Measurements from ENCODE around the gene SUV39H1. TPM values are rescaled to one million over a fixed set of nuclear protein-coding genes. Genes with fewer than 3 reads are reported as not detected.

Gene SUV39H1
- total and polyA plus RNA-seq, 2 donors (not counting 1 experiment from before 2014, with no cell fraction given) = 6.7 to 9.5 TPM

GRCh38 chrX:48683411-48683982 lies 13.0 kb upstream of the SUV39H1 start, which contains the start of gene WAS:
WAS (plus strand) TSS chrX:48683799; CDS start chrX:48683854, 55 bp downstream.
- Histone ChIP-seq H3K27ac (ENCODE audit: low read length in 2 of 2) (peak within 1 kb of the TSS; percentile 71 to 88), H3K9me3 (ENCODE audit: control extremely low read depth in 1 of 3, control insufficient read depth in 2 of 3, insufficient read depth in 1 of 3, low read length in 2 of 3) (no peaks in the 10 kb centered on the region), H3K79me2 (ENCODE audit: control insufficient read depth, insufficient read depth, low read length) (peaks cover 50% of the 10 kb centered on the region), H3K4me1 (ENCODE audit: control insufficient read depth in 2 of 2, insufficient read depth in 2 of 2, low read length in 2 of 2) (peaks cover 26 to 40% of the 10 kb centered on the region in 2 donors), H3K4me2 (replicated peaks; ENCODE audit: low read depth, low read length, poor library complexity, severe bottlenecking) (peak within 1 kb of the TSS; percentile 76), H4K20me1 (ENCODE audit: control insufficient read depth, insufficient read depth, low read length, poor library complexity, severe bottlenecking) (peaks cover 23% of the 10 kb centered on the region), H3K4me3 (ENCODE audit: control extremely low read depth in 1 of 5, extremely low read depth in 1 of 5, insufficient read depth in 1 of 5, low read depth in 2 of 5, low read length in 4 of 5) (peak within 1 kb of the TSS; percentile 54 to 76 (median 64)), H3K27me3 (replicated peaks in 1 of 4; ENCODE audit: control extremely low read depth in 1 of 4, control insufficient read depth in 3 of 4, insufficient read depth in 4 of 4, low read length in 3 of 4) (no peaks in the 10 kb centered on the region), H2AFZ (ENCODE audit: insufficient read depth, low read depth, low read length, poor library complexity, severe bottlenecking) (peak within 1 kb of the TSS; percentile 78), H3K36me3 (replicated peaks in 1 of 2; ENCODE audit: control extremely low read depth in 1 of 2, control insufficient read depth in 1 of 2, extremely low read depth in 1 of 2, insufficient read depth in 2 of 2, low read length in 1 of 2) (peaks cover 2 to 26% of the 10 kb centered on the region in 2 experiments), H3K9ac (ENCODE audit: low read length) (peak within 1 kb of the TSS; percentile 72)
- Mint-ChIP-seq H3K4me3 (peak within 1 kb of the TSS; percentile 87), H3K27me3 (no peaks in the 10 kb centered on the region), H3K27ac (peak within 1 kb of the TSS; percentile 95), H3K9me3 (ENCODE audit: insufficient read depth) (no peaks in the 10 kb centered on the region), H3K4me1 (peaks cover 59% of the 10 kb centered on the region)
- intact Hi-C loops (cut with micrococcal nuclease) = loop anchor here (1.0 kb wide), 1 partner anchor 13 kb away; the partner anchor contains the start of gene SUV39H1
- 0% methylated on average over 2 of the region's 13 CpGs for WGBS (ENCODE audit: insufficient coverage)
- TF ChIP-seq EZH2 (IDR thresholded peaks at IDR 0.05; ENCODE audit: borderline replicate concordance, insufficient read depth, low read depth, low read length, poor library complexity, severe bottlenecking) = no peak
- no peak for TF ChIP-seq CTCF (IDR thresholded peaks at IDR 0.05)
- ATAC-seq (ENCODE audit: low read depth) = peak; percentile 90
- CTCF ChIA-PET = interaction anchor here (0.8 to 1.7 kb wide), 4 partner anchors 12 to 257 kb away, joined by 3 to 5 read pairs (median 4); partner anchors contain the start of gene HDAC6
- DNase-seq = peak; percentile 72
- POLR2A ChIA-PET = interaction anchor here (0.8 to 1.6 kb wide), 5 partner anchors 13 to 505 kb away, joined by 3 to 7 read pairs (median 3); partner anchors contain the start of genes RBM3 and SUV39H1

GRCh38 chrX:48684134-48684533 lies 12.4 kb upstream of the SUV39H1 start:
- no peaks in the 10 kb centered on the region for H3K9me3 Mint-ChIP-seq (ENCODE audit: insufficient read depth)
- ChIA-PET POLR2A (interaction anchor here (1.3 to 1.6 kb wide), 2 partner anchors 12 to 274 kb away, joined by 4 to 7 read pairs; partner anchors contain the start of gene SUV39H1), CTCF (interaction anchor here (1.2 to 1.7 kb wide), 2 partner anchors 117 to 257 kb away, joined by 3 to 5 read pairs; partner anchors contain the start of gene HDAC6)
- intact Hi-C loops (cut with micrococcal nuclease) = no loop called here
- H3K9me3 ChIP-seq (ENCODE audit: control extremely low read depth in 1 of 3, control insufficient read depth in 2 of 3, insufficient read depth in 1 of 3, low read length in 2 of 3) = no peaks in the 10 kb centered on the region
- H3K27me3 ChIP-seq (replicated peaks in 1 of 4; ENCODE audit: control extremely low read depth in 1 of 4, control insufficient read depth in 3 of 4, insufficient read depth in 4 of 4, low read length in 3 of 4) = no peaks in the 10 kb centered on the region
- H3K4me1 ChIP-seq (ENCODE audit: control insufficient read depth in 2 of 2, insufficient read depth in 2 of 2, low read length in 2 of 2) = peaks cover 26 to 40% of the 10 kb centered on the region in 2 donors
- H3K36me3 ChIP-seq (replicated peaks in 1 of 2; ENCODE audit: control extremely low read depth in 1 of 2, control insufficient read depth in 1 of 2, extremely low read depth in 1 of 2, insufficient read depth in 2 of 2, low read length in 1 of 2) = peaks cover 2 to 26% of the 10 kb centered on the region in 2 experiments
- H3K4me2 ChIP-seq (replicated peaks; ENCODE audit: low read depth, low read length, poor library complexity, severe bottlenecking) = peak overlapping the region; percentile 76
- peak overlapping the region; percentile 95 for H3K27ac Mint-ChIP-seq
- peak overlapping the region; percentile 71 to 88 for H3K27ac ChIP-seq (ENCODE audit: low read length in 2 of 2)
- peaks cover 23% of the 10 kb centered on the region for H4K20me1 ChIP-seq (ENCODE audit: control insufficient read depth, insufficient read depth, low read length, poor library complexity, severe bottlenecking)
- no peak for ATAC-seq (ENCODE audit: low read depth)
- peak overlapping the region; percentile 54 to 76 (median 64) for H3K4me3 ChIP-seq (ENCODE audit: control extremely low read depth in 1 of 5, extremely low read depth in 1 of 5, insufficient read depth in 1 of 5, low read depth in 2 of 5, low read length in 4 of 5)
- WGBS (ENCODE audit: insufficient coverage) = 19% methylated on average over 2 of the region's 7 CpGs
- TF ChIP-seq CTCF (IDR thresholded peaks at IDR 0.05) = no peak
- TF ChIP-seq EZH2 (IDR thresholded peaks at IDR 0.05; ENCODE audit: borderline replicate concordance, insufficient read depth, low read depth, low read length, poor library complexity, severe bottlenecking) = no peak
- no peaks in the 10 kb centered on the region for H3K27me3 Mint-ChIP-seq
- peaks cover 59% of the 10 kb centered on the region for H3K4me1 Mint-ChIP-seq
- no peak for DNase-seq
- peak overlapping the region; percentile 87 for H3K4me3 Mint-ChIP-seq
- H2AFZ ChIP-seq (ENCODE audit: insufficient read depth, low read depth, low read length, poor library complexity, severe bottlenecking) = peak overlapping the region; percentile 78
- H3K9ac ChIP-seq (ENCODE audit: low read length) = peak overlapping the region; percentile 72
- H3K79me2 ChIP-seq (ENCODE audit: control insufficient read depth, insufficient read depth, low read length) = peaks cover 50% of the 10 kb centered on the region
